Vagina (tissue), 2 donors: ENCODE measurements around the gene KTN1. TPM values are rescaled to one million over a fixed set of nuclear protein-coding genes. Genes with fewer than 3 reads are reported as not detected.

Source experiments
- DNase-seq, 2 donors: peaks; one replicate each; pipeline ENCODE4 v3.0.0-alpha.2; 2017; ENCODE audit errors: extremely low spot score in 2 of 2
- H3K27ac ChIP-seq: fragments of 200-600 bp; sonication (generic); one replicate; pipeline ENCODE4 v1.5.1; 2019
- H3K27me3 ChIP-seq: fragments of 200-600 bp; sonication (generic); one replicate; pipeline ENCODE4 v1.5.1; 2019
- H3K36me3 ChIP-seq, 2 donors: fragments of 200-600 bp; sonication (generic); one replicate each; pipeline ENCODE4 v1.5.1; 2017 to 2019
- H3K4me1 ChIP-seq: fragments of 200-600 bp; sonication (generic); one replicate; pipeline ENCODE4 v1.5.1; 2019
- H3K4me3 ChIP-seq, 2 donors: fragments of 200-600 bp; sonication (generic); 1 replicate in 1 of 2; 2 replicates in 1 of 2; pipeline ENCODE4 v1.5.1; 2016 to 2019
- H3K9me3 ChIP-seq: fragments of 200-600 bp; sonication (generic); one replicate; pipeline ENCODE4 v1.5.1; 2019
- POLR2A ChIP-seq, 2 donors: fragments of 450-650 bp; IDR thresholded peaks; one replicate each; pipeline ENCODE4 v1.6.1; 2017; ENCODE audit warnings: antibody characterized with exemption in 2 of 2, mild to moderate bottlenecking in 2 of 2, moderate library complexity in 2 of 2
- POLR2AphosphoS5 ChIP-seq, 2 donors: sonication (generic); formaldehyde crosslinking; IDR thresholded peaks; one replicate each; pipeline ENCODE4 v1.9.0; 2017; ENCODE audit warnings: antibody characterized with exemption in 2 of 2, mild to moderate bottlenecking in 2 of 2, low read depth in 1 of 2; ENCODE audit not compliant: insufficient read depth in 1 of 2
- intact Hi-C: fragments of 100-400 bp; cut with DNase I; formaldehyde crosslinking; loops from one replicate; pipeline ENCODE4 v1.15.1; 2023
- total RNA-seq: library from RNA; depleted of rRNA; stranded (reverse); fragments of >200 nt; gene quantifications from one replicate; pipeline ENCODE4 v1.2.3, GENCODE V29; 2016
- TF ChIP-seq, protein P1 (sequence below), 3 experiments: fragments of 450-650 bp in 2 of 3; fragments of 200-600 bp in 1 of 3; sonication (generic) in 1 of 3; IDR thresholded peaks; one replicate each; pipeline ENCODE4 v1.5.1; 2017 to 2019; ENCODE audit warnings: antibody characterized with exemption in 3 of 3, mild to moderate bottlenecking in 2 of 3, moderate library complexity in 2 of 3

Gene KTN1
- total RNA-seq, 1 donor from 2014 or later, result 91.6 TPM

DNA sequence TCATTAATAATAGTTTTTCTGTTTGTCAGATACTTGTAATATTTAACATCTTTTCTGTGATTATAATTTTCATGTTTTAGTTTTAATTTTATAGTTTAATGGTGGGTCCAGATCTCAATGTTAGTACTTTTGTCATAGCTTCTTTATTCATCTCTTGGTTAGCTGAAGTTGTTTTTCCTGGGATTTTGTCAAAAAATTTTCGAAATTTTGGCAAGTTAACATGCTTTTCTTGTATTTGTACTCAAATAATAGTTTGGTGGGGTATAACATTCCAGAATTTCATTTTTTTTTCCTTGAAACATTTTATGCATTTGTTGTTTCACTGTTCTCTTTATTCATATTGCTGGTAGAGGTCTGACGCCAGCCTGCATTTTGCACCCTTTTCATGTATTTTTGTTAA, 45.5 kb downstream of the KTN1 start:
- no peaks in the 10 kb centered on the region for H3K4me1 ChIP-seq
- H3K36me3 ChIP-seq, result peaks cover 0 to 26% of the 10 kb centered on the region in 2 donors

DNA sequence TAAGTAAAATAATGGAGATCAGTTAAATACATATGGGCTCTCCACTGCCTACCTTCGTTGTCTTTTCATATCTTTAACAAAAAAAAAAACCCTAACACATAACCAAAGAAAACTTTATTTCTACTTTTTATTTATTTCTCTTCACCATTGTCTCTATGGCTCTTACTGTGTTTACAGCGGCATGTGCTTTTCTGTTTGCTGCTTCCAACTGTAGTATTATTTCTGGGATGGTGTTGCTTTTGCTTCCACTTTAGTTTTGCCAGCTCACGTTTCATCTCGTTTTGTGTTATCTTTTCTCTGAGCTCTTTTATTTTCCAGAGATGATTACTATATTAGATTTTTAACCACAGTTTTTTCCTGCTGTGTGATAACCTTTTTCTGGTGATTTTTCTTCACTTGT, 46.1 kb downstream of the KTN1 start:
- peaks cover 0 to 21% of the 10 kb centered on the region in 2 donors for H3K36me3 ChIP-seq
- no peaks in the 10 kb centered on the region for H3K27me3 ChIP-seq

More for the DNA sequence above, 45.5 kb downstream of the KTN1 start:
- TF ChIP-seq POLR2A (IDR thresholded peaks at IDR 0.05), result no peak
- TF ChIP-seq, protein P1, sequence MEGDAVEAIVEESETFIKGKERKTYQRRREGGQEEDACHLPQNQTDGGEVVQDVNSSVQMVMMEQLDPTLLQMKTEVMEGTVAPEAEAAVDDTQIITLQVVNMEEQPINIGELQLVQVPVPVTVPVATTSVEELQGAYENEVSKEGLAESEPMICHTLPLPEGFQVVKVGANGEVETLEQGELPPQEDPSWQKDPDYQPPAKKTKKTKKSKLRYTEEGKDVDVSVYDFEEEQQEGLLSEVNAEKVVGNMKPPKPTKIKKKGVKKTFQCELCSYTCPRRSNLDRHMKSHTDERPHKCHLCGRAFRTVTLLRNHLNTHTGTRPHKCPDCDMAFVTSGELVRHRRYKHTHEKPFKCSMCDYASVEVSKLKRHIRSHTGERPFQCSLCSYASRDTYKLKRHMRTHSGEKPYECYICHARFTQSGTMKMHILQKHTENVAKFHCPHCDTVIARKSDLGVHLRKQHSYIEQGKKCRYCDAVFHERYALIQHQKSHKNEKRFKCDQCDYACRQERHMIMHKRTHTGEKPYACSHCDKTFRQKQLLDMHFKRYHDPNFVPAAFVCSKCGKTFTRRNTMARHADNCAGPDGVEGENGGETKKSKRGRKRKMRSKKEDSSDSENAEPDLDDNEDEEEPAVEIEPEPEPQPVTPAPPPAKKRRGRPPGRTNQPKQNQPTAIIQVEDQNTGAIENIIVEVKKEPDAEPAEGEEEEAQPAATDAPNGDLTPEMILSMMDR (IDR thresholded peaks at IDR 0.05), result no peak
- no peak for TF ChIP-seq POLR2AphosphoS5 (IDR thresholded peaks at IDR 0.05; ENCODE audit: insufficient read depth in 1 of 2, low read depth in 1 of 2)
- intact Hi-C loops, result no loop called here
- no peak for DNase-seq
- no peak overlapping the region for H3K4me3 ChIP-seq
- H3K9me3 ChIP-seq, result no peaks in the 10 kb centered on the region
- H3K27me3 ChIP-seq, result no peaks in the 10 kb centered on the region
- H3K27ac ChIP-seq, result no peak overlapping the region

DNA sequence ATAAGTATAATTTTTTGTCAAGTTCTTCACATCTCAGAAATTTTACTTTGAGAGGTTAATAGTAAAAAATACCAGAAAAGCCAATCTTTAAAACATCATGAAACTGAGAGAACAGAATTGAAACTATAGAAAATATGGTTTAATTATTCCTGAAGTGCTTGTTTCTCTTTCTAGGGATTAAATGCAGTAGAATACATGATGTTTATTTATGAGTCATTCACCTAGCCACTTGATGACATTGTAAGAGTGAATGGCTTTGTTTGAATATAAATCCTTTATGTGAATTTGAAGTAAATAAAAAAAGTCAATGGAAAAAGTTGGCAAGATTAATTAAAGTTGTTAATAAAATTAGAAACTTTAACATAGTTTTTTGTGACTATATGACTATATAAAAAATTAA, 48.4 kb downstream of the KTN1 start:
- no peak overlapping the region for H3K27ac ChIP-seq
- TF ChIP-seq POLR2AphosphoS5 (IDR thresholded peaks at IDR 0.05; ENCODE audit: insufficient read depth in 1 of 2, low read depth in 1 of 2) (no peak), POLR2A (IDR thresholded peaks at IDR 0.05) (no peak)
- TF ChIP-seq, protein P1 (IDR thresholded peaks at IDR 0.05), result no peak
- H3K36me3 ChIP-seq, result peaks cover 0 to 16% of the 10 kb centered on the region in 2 donors
- H3K4me3 ChIP-seq, result no peak overlapping the region
- intact Hi-C loops, result no loop called here
- H3K4me1 ChIP-seq, result no peaks in the 10 kb centered on the region
- DNase-seq, result no peak
- no peaks in the 10 kb centered on the region for H3K9me3 ChIP-seq
- H3K27me3 ChIP-seq, result no peaks in the 10 kb centered on the region

More for the DNA sequence above, 46.1 kb downstream of the KTN1 start:
- Histone ChIP-seq H3K9me3 (no peaks in the 10 kb centered on the region), H3K4me1 (no peaks in the 10 kb centered on the region), H3K4me3 (no peak overlapping the region), H3K27ac (no peak overlapping the region)
- TF ChIP-seq POLR2A (IDR thresholded peaks at IDR 0.05) (no peak), POLR2AphosphoS5 (IDR thresholded peaks at IDR 0.05; ENCODE audit: insufficient read depth in 1 of 2, low read depth in 1 of 2) (no peak)
- TF ChIP-seq, protein P1 (IDR thresholded peaks at IDR 0.05), result no peak
- DNase-seq, result no peak
- intact Hi-C loops, result no loop called here

DNA sequence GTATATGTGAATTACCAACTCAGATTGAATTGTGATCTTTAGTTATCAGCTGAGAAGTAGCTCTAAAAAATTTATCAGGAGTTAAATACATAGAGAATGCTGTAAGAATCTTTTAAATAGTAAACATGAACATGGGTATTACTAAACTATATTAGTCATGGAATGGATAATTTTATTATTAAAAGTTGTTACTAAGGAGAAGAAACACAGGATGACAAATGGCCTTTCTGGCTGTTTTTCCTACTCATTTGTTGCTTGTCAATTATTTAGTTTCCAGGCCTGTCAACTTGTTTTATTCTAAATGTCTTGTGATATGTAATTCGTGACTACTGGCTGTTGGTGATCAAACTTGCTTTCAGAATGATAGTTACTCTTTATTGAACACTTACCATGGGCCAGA, 58.7 kb downstream of the KTN1 start:
- Histone ChIP-seq H3K27ac (no peak overlapping the region), H3K36me3 (peaks cover 0 to 64% of the 10 kb centered on the region in 2 donors), H3K4me1 (no peaks in the 10 kb centered on the region), H3K9me3 (no peaks in the 10 kb centered on the region), H3K27me3 (no peaks in the 10 kb centered on the region), H3K4me3 (no peak overlapping the region)
- intact Hi-C loops, result no loop called here
- TF ChIP-seq POLR2AphosphoS5 (IDR thresholded peaks at IDR 0.05; ENCODE audit: insufficient read depth in 1 of 2, low read depth in 1 of 2), result no peak
- no peak for TF ChIP-seq POLR2A (IDR thresholded peaks at IDR 0.05)
- TF ChIP-seq, protein P1 (IDR thresholded peaks at IDR 0.05), result no peak
- no peak for DNase-seq

DNA sequence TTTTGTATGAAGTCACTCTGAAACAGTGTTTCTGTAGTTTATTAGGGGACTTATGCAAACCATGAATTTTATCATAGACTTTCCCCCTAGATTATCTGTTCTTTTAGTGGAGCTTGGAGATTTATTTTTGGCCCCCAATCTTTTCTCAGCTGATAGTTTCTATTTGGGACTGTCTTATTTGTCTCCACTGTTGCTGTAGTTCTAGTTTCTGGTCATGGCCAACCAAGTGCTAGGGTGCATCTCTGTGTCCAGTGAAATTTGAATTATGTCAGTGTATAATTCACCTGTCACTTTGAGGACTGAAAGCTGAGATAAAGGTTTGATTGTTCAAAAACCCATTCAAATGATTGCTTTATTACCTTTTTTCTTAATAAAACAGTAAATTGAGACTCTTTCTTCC, 61.3 kb downstream of the KTN1 start:
- TF ChIP-seq POLR2A (IDR thresholded peaks at IDR 0.05), result no peak
- TF ChIP-seq, protein P1 (IDR thresholded peaks at IDR 0.05), result no peak
- TF ChIP-seq POLR2AphosphoS5 (IDR thresholded peaks at IDR 0.05; ENCODE audit: insufficient read depth in 1 of 2, low read depth in 1 of 2), result no peak
- H3K4me3 ChIP-seq, result no peak overlapping the region
- H3K9me3 ChIP-seq, result no peaks in the 10 kb centered on the region
- H3K36me3 ChIP-seq, result peaks cover 0 to 43% of the 10 kb centered on the region in 2 donors
- no peaks in the 10 kb centered on the region for H3K27me3 ChIP-seq
- H3K27ac ChIP-seq, result no peak overlapping the region
- no peak for DNase-seq
- H3K4me1 ChIP-seq, result no peaks in the 10 kb centered on the region
- intact Hi-C loops, result no loop called here
